ENCODE measurements around the gene PTPRF.

The PTPRF gene

GRCh38 chr1:43488165-43488564 lies 42.5 kb upstream of the PTPRF start:
- Histone ChIP-seq H3K9me3 (ENCODE audit: insufficient read depth, low read length) (no peaks in the 10 kb centered on the region), H3K4me2 (ENCODE audit: low read length) (no peak overlapping the region), H3K79me2 (ENCODE audit: low read length) (no peaks in the 10 kb centered on the region), H3K4me1 (ENCODE audit: low read length) (no peaks in the 10 kb centered on the region), H3K27me3 (ENCODE audit: low read depth, low read length) (no peaks in the 10 kb centered on the region), H3K27ac (ENCODE audit: low read length) (no peak overlapping the region), H3K36me3 (replicated peaks; ENCODE audit: low read depth, low read length) (no peaks in the 10 kb centered on the region), H2AFZ (ENCODE audit: low read depth, low read length) (no peak overlapping the region), H3K9ac (ENCODE audit: low read length) (no peak overlapping the region), H3K4me3 (ENCODE audit: low read length) (no peak overlapping the region), H4K20me1 (ENCODE audit: insufficient read depth, low read length) (no peaks in the 10 kb centered on the region)
- TF ChIP-seq EZH2phosphoT487 (IDR thresholded peaks at IDR 0.05; ENCODE audit: low read depth) (no peak), CTCF (IDR thresholded peaks at IDR 0.05; ENCODE audit: low read depth, low read length) (no peak)

- TF ChIP-seq EZH2phosphoT487 (IDR thresholded peaks at IDR 0.05; ENCODE audit: low read depth) (no peak), CTCF (IDR thresholded peaks at IDR 0.05; ENCODE audit: low read depth, low read length) (no peak)
- H3K36me3 ChIP-seq (replicated peaks; ENCODE audit: low read depth, low read length) = no peaks in the 10 kb centered on the region
- H3K4me1 ChIP-seq (ENCODE audit: low read length) = no peaks in the 10 kb centered on the region
Observed at GRCh38 chr1:43491061-43491460, 39.6 kb upstream of the PTPRF start.

GRCh38 chr1:43492826-43493225 lies 37.9 kb upstream of the PTPRF start:
- Histone ChIP-seq H3K36me3 (replicated peaks; ENCODE audit: low read depth, low read length) (no peaks in the 10 kb centered on the region), H4K20me1 (ENCODE audit: insufficient read depth, low read length) (no peaks in the 10 kb centered on the region), H3K4me1 (ENCODE audit: low read length) (no peaks in the 10 kb centered on the region), H3K4me2 (ENCODE audit: low read length) (no peak overlapping the region), H3K27me3 (ENCODE audit: low read depth, low read length) (no peaks in the 10 kb centered on the region; the same call in 1 of the 2 replicates), H3K27ac (ENCODE audit: low read length) (no peak overlapping the region), H2AFZ (ENCODE audit: low read depth, low read length) (no peak overlapping the region), H3K79me2 (ENCODE audit: low read length) (no peaks in the 10 kb centered on the region), H3K4me3 (ENCODE audit: low read length) (no peak overlapping the region), H3K9ac (ENCODE audit: low read length) (no peak overlapping the region), H3K9me3 (ENCODE audit: insufficient read depth, low read length) (no peaks in the 10 kb centered on the region)
- TF ChIP-seq CTCF (IDR thresholded peaks at IDR 0.05; ENCODE audit: low read depth, low read length) (no peak), EZH2phosphoT487 (IDR thresholded peaks at IDR 0.05; ENCODE audit: low read depth) (no peak)

More at GRCh38 chr1:43491061-43491460, 39.6 kb upstream of the PTPRF start:
- Histone ChIP-seq H2AFZ (ENCODE audit: low read depth, low read length) (no peak overlapping the region), H3K9ac (ENCODE audit: low read length) (no peak overlapping the region), H3K79me2 (ENCODE audit: low read length) (no peaks in the 10 kb centered on the region), H3K27me3 (ENCODE audit: low read depth, low read length) (no peaks in the 10 kb centered on the region; the same call in 1 of the 2 replicates), H4K20me1 (ENCODE audit: insufficient read depth, low read length) (no peaks in the 10 kb centered on the region), H3K27ac (ENCODE audit: low read length) (no peak overlapping the region), H3K4me2 (ENCODE audit: low read length) (no peak overlapping the region), H3K9me3 (ENCODE audit: insufficient read depth, low read length) (no peaks in the 10 kb centered on the region), H3K4me3 (ENCODE audit: low read length) (no peak overlapping the region)

GRCh38 chr1:43493661-43494450 lies 36.8 kb upstream of the PTPRF start:
- no peak overlapping the region for H3K27ac ChIP-seq (ENCODE audit: low read length)
- no peak overlapping the region for H3K4me2 ChIP-seq (ENCODE audit: low read length)

More at GRCh38 chr1:43493661-43494450, 36.8 kb upstream of the PTPRF start:
- H3K36me3 ChIP-seq (replicated peaks; ENCODE audit: low read depth, low read length) = no peaks in the 10 kb centered on the region
- no peaks in the 10 kb centered on the region; the same call in 1 of the 2 replicates for H3K27me3 ChIP-seq (ENCODE audit: low read depth, low read length)
- no peaks in the 10 kb centered on the region for H3K79me2 ChIP-seq (ENCODE audit: low read length)
- H4K20me1 ChIP-seq (ENCODE audit: insufficient read depth, low read length) = no peaks in the 10 kb centered on the region
- H3K9ac ChIP-seq (ENCODE audit: low read length) = no peak overlapping the region
- H2AFZ ChIP-seq (ENCODE audit: low read depth, low read length) = no peak overlapping the region
- no peak for TF ChIP-seq EZH2phosphoT487 (IDR thresholded peaks at IDR 0.05; ENCODE audit: low read depth)
- TF ChIP-seq CTCF (IDR thresholded peaks at IDR 0.05; ENCODE audit: low read depth, low read length) = no peak
- no peaks in the 10 kb centered on the region for H3K4me1 ChIP-seq (ENCODE audit: low read length)
- H3K4me3 ChIP-seq (ENCODE audit: low read length) = no peak overlapping the region
- no peaks in the 10 kb centered on the region for H3K9me3 ChIP-seq (ENCODE audit: insufficient read depth, low read length)

Data from OCI-LY3 (cell line).